ENCODE data around the gene ACTN4.

The ACTN4 gene

GRCh38 chr19:38656171-38656981, 8.9 kb downstream of the ACTN4 start:
- peak overlapping the region; percentile 90 for H3K27ac ChIP-seq

DNA sequence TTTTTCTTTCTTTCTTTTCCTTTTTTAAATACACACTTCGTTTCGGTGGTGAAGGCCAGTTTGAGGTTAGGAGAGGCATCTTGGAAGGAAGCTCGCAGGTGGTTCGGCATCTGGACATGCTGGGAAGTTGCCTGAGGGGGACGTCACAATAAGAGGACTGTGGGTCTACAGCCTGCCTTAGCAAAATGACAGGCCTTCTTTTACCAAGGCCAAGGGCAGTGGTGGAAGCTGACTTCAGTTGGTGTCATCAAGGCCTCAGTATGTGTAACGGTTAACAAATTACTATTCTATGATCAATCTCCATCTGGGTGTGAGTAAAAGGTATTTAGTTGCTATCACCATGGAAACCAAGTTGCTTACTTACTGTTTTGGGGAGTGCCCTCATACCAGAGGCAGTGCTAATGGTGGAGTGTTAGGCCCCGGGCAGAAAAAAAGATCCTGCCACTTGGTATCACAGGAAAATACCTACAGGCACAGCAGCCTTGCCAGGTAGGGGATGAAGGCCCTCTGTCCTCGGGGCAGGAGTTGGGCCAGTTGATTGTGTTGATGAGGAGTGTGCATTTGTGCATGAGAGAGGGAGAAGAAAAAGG, 10.3 kb downstream of the ACTN4 start:
- H3K27ac ChIP-seq, result peak overlapping the region; percentile 90
- no peak for TF ChIP-seq ZFX (IDR thresholded peaks at IDR 0.05; ENCODE audit: borderline replicate concordance)
- TF ChIP-seq, protein P1, sequence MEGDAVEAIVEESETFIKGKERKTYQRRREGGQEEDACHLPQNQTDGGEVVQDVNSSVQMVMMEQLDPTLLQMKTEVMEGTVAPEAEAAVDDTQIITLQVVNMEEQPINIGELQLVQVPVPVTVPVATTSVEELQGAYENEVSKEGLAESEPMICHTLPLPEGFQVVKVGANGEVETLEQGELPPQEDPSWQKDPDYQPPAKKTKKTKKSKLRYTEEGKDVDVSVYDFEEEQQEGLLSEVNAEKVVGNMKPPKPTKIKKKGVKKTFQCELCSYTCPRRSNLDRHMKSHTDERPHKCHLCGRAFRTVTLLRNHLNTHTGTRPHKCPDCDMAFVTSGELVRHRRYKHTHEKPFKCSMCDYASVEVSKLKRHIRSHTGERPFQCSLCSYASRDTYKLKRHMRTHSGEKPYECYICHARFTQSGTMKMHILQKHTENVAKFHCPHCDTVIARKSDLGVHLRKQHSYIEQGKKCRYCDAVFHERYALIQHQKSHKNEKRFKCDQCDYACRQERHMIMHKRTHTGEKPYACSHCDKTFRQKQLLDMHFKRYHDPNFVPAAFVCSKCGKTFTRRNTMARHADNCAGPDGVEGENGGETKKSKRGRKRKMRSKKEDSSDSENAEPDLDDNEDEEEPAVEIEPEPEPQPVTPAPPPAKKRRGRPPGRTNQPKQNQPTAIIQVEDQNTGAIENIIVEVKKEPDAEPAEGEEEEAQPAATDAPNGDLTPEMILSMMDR (IDR thresholded peaks at IDR 0.05), result no peak

More at GRCh38 chr19:38656171-38656981, 8.9 kb downstream of the ACTN4 start:
- TF ChIP-seq, protein P1 (IDR thresholded peaks at IDR 0.05), result no peak
- TF ChIP-seq ZFX (IDR thresholded peaks at IDR 0.05; ENCODE audit: borderline replicate concordance), result no peak

GRCh38 chr19:38658462-38659306, 11.2 kb downstream of the ACTN4 start:
- TF ChIP-seq, protein P1 (IDR thresholded peaks at IDR 0.05), result no peak
- TF ChIP-seq ZFX (IDR thresholded peaks at IDR 0.05; ENCODE audit: borderline replicate concordance), result no peak
- peak overlapping the region; percentile 90 for H3K27ac ChIP-seq

DNA sequence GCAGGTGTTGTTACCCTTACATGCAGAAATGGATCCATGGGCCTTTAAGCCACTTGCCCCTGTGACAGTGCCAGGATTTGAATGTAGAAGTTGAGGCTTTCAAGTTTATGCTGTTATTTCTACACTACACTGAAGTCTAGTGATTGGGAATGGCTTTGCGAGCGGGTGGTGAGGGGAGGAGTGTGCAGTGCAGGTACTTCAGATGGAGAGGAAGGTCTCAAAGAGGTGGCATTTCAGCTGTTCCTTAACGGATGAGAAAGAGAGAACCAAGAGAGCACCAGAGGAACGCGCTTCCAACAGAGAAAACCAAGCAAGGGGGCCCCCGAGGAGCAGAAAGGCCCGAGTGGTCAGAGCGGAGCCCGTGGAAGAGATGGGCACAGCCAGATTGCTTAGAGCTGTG, 13.3 kb downstream of the ACTN4 start:
- peak overlapping the region; percentile 90 for H3K27ac ChIP-seq
- no peak for TF ChIP-seq ZFX (IDR thresholded peaks at IDR 0.05; ENCODE audit: borderline replicate concordance)
- TF ChIP-seq, protein P1 (IDR thresholded peaks at IDR 0.05), result no peak

DNA sequence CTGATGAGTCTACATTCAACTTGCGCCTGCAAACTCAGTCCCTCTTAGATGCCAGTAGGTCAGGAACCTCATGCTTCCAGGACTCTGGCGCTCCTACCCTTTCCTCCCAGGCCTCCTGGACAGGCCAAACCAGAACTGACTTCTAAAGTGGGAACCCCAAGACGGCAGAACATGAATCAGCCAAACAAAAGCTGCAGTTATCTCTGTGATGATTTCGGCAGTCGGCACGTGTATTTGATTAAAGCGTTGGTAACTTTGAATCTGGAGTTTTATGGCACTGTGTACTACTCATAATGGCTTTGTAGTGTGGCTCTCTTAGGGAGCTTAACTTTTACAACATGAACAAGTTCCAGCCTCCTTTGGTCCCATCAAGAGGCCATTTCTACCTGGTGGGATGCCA, 13.7 kb downstream of the ACTN4 start:
- peak overlapping the region; percentile 90 for H3K27ac ChIP-seq
- TF ChIP-seq, protein P1 (IDR thresholded peaks at IDR 0.05), result no peak
- no peak for TF ChIP-seq ZFX (IDR thresholded peaks at IDR 0.05; ENCODE audit: borderline replicate concordance)

DNA sequence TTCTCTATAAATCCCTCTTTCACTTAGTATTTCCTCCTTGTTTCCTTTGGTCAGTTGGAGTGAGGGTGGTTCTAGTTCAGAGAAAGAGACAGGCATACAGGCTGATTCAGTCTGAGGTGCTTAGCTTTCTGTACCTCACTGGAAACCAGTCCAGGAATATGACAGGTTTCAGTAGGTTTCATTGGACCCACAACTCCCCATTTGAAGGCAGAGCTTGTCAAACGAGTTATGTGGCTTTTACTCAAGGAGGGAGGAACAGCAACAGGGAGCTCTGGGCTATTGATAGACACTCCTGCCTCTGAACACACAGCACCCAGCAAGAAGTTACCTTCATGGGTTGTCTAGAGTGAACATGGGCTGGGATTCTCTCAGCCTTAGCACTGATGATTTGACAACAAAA, 14.5 kb downstream of the ACTN4 start:
- peak overlapping the region; percentile 90 for H3K27ac ChIP-seq
- no peak for TF ChIP-seq ZFX (IDR thresholded peaks at IDR 0.05; ENCODE audit: borderline replicate concordance)
- TF ChIP-seq, protein P1 (IDR thresholded peaks at IDR 0.05), result no peak
